ENCODE measurements around the gene JPH2. TPM values are rescaled to one million over a fixed set of nuclear protein-coding genes. Genes with fewer than 3 reads are reported as not detected.
A peak's percentile ranks its signal among the peaks of the same experiment; 100 is the strongest.
"Not testable (repeated sequence)": the region's sequence is repeated elsewhere in the genome, so short reads cannot be mapped to it uniquely, and the experiment has no call there.

The JPH2 gene
- total RNA-seq, 1 donor from 2014 or later = 181 TPM

DNA sequence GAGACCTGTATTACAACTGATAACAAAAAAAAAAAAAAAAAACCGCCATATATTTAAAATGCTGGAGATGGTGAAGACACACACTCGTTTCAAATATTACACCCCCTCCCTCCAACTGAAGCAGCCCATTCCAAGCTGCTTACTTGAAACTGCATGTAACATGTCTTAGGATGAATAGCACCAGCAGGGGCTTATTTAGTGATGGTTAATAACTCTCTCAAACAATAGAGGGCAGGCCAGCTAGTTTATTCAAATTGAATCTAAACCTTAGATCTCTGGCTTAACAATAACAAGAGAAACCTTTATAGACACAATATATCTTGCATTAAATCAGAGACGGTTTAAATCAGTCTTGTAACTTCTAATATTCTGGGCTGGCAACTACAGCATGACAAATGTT, 9.3 kb upstream of the JPH2 start:
- no peak for DNase-seq
- intact Hi-C loops (cut with DNase I) = no loop called here
- ATAC-seq (ENCODE audit: poor library complexity) = no peak

DNA sequence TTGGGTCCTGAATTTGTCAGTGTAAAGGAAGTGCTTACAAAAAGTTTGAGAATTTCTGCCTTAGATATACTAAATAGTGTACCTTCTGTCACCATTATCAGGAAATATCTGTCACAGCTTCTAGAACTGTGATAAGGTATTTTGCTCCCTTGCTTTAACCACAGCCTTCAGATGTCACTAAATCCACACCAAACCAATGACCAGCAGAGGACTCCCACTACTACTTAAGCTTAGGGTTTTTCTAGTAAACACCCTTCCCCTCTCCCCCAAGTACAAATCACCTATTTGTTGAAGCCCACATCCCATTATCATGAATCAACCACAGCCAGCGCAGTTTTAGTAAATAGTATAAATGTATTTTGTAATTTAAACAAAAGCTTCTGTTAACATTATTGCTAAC, 8.6 kb upstream of the JPH2 start:
- intact Hi-C loops (cut with DNase I) = no loop called here
- DNase-seq (no peak), ATAC-seq (ENCODE audit: poor library complexity) (no peak)

DNA sequence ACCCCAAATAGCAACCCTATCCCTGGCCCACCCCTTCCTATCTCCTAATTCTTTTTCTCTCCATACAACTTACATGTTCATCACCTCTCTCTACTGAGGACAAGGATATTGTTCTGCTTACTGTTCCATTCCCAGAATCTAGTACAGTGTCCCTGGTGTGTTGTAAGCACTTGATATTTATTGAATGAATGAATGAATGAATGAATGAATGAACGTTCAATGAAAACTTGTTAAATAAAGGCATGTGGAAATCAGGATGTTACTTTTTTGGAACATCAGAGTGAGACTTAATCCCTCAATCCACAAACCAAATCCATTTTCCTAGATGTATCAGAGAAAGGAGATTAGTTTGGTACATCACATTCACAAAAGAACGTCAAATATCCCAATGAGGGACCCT, 6.8 kb upstream of the JPH2 start:
- intact Hi-C loops (cut with DNase I) = no loop called here
- no peak for DNase-seq
- no peak for ATAC-seq (ENCODE audit: poor library complexity)

DNA sequence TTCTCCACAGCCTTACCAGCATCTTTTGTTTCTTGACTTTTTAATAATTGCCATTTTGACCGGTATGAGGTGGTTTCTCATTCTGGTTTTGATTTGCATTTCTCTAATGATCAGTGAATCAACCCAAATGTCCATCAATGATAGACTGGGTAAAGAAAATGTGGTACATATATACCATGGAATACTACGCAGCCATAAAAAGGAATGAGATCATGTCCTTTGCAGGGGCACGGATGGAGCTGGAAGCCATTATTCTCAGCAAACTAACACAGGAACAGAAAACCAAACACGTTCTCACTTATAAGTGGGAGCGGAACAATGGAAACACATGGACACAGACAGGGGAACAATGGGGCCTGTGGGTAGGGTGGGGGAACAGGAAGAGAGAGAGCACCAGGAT, 4.7 kb upstream of the JPH2 start:
- not testable (repeated sequence) for ATAC-seq (ENCODE audit: poor library complexity); DNase-seq
- intact Hi-C loops (cut with DNase I) = loop anchor here (2.0 kb wide), 1 partner anchor 75 kb away; no protein-coding TSS in a partner anchor

DNA sequence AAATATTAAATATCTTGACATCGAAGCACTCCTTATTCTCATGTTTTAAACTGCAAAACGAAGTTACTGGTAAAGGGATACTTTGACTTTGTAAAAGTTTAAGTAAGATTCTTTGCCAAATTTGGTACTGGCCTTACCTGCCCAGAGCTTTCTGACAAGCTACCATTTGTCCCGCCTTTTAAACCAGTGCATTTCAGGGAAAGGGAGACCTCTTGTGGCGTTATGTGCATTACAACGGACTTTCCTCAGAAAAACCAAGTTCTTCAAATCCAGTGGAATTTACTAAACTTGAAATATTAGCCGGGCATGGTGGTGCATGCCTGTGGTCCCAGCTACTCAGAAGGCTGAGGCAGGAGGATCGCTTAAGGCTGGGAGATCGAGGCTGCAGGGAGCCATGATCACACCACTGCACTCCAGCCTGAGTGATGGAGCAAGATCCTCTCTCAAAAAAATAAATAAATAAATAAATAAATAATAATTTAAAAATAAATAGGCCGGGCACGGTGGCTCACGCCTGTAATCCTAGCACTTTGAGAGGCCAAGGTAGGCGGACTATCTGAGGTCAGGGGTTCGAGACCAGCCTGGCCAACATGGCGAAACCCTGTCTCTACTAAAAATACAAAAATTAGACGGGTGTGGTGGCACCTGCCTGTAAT, 3.3 kb upstream of the JPH2 start:
- ATAC-seq (ENCODE audit: poor library complexity); DNase-seq: not testable (repeated sequence)
- intact Hi-C loops (cut with DNase I) = loop anchor here (2.0 kb wide), 1 partner anchor 74 kb away; no protein-coding TSS in a partner anchor

DNA sequence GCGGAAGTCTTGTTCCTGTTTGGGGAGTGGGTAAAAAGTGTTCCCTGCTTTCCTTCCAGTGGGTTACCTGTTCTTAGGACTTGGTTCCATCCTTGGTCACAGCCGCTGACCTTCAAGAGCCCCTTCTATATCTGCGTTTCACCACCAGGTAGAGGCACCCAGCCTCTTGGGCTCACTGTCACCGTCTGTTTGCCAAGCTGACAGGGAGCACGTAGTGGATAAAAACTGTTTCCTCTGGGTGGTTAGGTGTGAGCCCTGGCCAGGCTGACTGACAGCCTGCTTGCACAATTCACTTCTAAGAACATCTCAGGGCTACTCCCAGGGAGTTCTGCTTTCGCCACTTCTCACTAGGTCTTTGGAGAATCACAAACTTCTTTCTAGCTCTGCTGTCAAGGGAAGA, 1.8 kb upstream of the JPH2 start:
- intact Hi-C loops (cut with DNase I) = no loop called here
- ATAC-seq (ENCODE audit: poor library complexity) (peak; percentile 32), DNase-seq (no peak)

DNA sequence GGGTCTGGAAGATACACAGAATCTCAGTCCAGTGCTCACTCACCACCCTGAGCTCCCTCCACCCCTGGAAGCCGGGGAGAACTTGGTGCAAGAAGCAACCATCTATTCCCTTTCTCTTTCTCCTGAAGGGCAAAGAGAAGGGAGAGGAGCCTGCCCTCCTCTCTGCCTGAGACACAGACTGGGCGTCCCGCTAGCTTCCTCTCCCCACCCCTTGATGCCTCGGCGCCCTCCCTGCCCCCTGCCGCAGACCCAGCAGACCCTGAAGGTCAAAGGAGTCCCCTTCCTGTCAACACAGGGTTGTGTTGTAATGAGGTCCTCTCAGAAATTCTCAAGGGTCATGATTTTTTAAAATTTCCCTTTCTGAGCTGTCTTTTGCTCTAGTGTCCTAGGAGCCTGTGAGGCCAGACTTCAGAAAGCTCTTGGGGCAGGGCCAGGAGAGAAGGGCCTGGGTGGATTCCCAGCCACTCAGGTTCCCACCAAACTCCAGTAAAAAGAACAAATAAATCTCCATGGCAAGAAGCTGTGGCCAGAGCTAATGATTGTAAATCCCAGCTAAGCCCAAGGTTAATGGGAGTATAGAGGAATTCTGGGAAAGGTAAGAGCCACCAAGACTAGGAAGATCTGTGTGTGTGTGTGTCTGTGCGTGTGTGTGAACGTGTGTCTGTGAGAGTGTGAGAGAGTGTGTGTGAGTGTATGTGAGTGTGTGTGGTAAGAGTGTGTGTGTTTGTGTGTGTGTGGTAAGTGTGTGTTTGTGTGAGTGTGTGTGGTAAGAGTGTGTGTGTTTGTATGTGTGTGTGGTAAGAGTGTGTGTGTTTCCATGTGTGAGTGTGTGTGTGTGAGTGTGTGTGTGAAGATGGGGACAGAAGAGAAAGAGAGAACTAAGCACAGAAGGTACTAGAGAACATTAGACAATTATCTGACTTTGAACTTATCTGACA, 1.1 kb upstream of the JPH2 start:
- DNase-seq (no peak), ATAC-seq (ENCODE audit: poor library complexity) (peak; percentile 28)
- intact Hi-C loops (cut with DNase I) = no loop called here

DNA sequence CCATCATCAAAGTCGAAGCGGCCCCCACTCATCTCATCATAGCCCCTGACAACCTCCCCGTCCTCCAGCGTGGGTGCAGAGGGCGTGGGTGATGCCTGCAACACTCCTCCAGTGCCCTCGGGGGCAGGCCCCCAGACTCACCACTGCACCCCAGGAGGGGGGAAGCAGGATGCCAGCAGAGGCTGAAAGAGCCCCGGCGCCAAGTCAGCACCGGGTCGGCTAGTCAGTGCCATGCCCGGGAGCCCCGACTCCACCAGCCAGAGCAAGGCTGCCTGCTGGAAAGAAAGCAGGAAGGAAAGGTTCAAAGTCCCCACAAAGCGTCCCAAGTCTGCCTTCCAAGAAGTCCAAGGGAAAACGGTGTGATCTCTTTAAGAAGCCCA, 324 bp downstream of the JPH2 start:
- DNase-seq (no peak), ATAC-seq (ENCODE audit: poor library complexity) (no peak)
- intact Hi-C loops (cut with DNase I) = no loop called here

DNA sequence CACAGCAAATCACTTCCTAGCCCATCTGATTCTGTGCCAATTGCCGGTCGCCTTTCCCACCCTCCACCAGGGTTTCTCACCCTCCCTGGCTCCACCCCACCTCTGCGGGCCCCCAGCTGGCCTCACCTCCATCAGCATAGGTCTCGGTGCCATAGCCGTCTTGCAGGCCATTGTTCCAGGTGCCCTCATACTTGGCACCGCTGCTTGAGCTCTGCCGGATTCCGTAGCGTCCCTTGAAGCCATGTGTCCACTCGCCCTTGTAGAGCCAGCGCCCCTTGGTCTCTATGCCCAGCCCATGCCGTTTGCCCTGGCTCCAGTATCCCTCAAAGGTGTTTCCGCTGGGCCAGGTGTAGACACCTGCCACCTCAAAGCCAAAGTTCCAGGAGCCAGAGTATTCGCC, 787 bp downstream of the JPH2 start:
- DNase-seq (no peak), ATAC-seq (ENCODE audit: poor library complexity) (peak; percentile 2)
- intact Hi-C loops (cut with DNase I) = no loop called here

DNA sequence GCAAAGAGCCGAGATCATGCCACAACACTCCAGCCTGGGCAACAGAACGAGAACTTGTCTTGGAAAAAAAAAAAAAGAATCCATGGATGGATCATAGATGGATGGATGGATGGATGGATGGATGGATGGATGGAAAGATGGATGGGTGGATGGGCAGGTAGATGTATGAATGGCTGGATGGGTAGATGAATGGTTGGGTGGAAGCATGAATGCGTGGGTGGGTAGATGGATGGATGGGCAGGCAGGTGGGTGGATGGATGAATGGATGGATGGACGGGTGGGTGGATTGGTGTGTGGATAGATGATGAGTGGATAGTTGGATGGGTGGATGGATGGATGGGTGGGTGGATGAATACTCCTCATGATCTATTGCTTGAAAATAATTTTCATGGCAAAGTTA, 1.4 kb downstream of the JPH2 start:
- no peak for DNase-seq
- no peak for ATAC-seq (ENCODE audit: poor library complexity)
- intact Hi-C loops (cut with DNase I) = no loop called here

DNA sequence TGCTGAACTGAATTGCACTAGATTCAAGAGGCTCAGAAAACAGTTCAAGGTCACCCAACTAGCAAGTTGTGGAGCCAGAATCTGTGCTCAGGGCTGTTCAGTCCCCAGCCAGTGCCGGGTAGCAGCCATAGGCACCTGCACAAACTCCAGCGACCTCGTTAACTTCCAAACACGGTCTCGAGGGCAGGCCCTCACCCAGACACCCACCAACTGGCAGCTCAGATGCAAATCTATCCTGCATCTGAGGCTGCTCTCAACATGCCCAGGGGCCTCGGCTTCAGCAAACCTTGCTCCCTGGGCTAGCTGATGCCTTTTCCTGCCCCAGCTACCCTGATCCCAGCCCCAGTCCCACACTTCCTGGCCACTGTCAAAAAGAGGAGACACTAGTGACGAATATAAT, 3.7 kb downstream of the JPH2 start:
- no peak for DNase-seq
- ATAC-seq (ENCODE audit: poor library complexity) = no peak
- intact Hi-C loops (cut with DNase I) = no loop called here

DNA sequence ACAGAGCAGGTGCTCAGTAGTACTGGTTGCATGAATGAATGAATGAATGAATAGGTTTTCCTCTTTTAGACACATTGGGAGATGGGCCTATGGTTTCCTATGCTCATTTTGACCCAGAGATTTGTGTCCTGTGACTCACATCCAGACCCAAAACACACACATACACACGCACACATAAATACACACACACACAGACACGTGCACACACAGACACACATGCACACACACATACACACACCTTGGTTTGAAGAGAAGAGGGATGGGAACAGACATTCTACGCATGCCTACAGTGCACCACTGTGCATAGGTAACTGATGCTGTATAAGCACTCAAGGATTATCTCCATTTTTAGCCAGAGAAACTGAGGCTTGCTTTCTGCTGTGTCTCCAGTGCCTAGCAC, 4.1 kb downstream of the JPH2 start:
- DNase-seq = no peak
- intact Hi-C loops (cut with DNase I) = no loop called here
- ATAC-seq (ENCODE audit: poor library complexity) = no peak

DNA sequence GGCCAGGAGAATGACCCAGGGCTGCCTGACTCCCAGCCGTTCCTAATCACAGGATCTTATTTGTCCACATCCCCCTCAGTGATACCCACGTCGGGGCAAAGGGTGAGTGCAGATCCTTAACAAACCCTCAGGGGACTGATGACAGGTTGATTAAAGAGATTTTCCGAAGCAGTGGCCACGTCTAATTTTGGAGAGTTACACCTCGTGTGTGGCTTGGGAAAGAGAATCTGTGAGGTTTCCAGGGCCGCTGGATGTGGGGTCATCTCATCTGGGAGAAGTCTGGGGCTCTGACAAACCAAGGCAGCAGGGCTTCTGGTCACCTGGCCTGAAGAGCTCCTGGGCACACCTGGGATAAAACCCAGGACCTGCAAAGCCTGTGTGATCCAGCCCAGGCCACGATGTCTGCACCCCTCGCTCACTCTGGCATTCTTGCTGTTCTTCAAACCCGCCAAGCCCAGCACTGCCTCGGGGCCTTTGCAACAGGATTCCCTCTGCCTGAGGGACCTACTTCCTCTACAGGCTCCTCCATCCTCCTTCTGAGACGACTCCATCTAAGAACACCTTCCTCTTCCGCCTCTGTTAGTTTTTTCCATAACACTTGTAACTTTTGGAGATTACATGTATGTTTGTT, 4.7 kb downstream of the JPH2 start:
- DNase-seq (no peak), ATAC-seq (ENCODE audit: poor library complexity) (no peak)
- intact Hi-C loops (cut with DNase I) = no loop called here

DNA sequence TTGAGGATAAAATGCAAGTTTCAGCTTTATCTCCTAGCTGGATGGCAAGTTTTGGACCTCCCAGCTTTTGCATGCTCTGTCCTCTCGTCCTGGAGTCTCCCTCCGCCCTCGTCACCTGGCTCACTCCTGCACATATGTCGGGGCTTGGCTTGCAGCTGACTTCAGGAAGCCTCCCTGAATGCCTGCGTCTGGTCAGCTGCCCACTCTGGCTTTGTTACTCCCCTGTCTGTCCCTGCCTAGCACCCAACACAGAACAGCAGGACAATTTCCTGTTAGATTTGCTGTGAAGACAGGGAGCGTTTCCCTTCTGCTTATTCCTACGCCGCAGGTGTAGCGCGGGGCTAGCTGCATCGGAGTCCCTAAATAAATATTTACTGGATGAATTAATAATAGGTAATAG, 5.4 kb downstream of the JPH2 start:
- intact Hi-C loops (cut with DNase I) = no loop called here
- ATAC-seq (ENCODE audit: poor library complexity) (peak; percentile 58), DNase-seq (no peak)

DNA sequence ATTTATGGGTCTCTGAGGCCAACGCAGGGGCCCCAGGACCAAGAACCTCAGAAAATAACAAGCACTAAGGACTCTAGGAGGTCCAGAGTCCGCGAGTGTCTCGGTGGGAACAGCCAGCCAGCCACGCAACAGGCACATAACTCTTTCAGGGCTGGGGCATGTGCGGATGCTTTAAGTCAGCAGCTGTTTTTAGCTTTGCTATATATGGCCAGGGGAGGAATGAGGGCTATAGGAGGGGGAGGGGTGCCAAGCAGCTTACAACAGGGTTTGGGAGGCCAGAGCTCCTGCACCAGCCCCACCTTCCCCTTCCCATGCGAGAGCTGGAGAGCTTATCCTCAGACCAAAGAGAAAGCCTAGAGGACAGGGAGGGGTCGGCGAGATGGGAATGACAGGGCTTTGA, 6.2 kb downstream of the JPH2 start:
- ATAC-seq (ENCODE audit: poor library complexity) = peak; percentile 84
- peak; percentile 70 for DNase-seq
- intact Hi-C loops (cut with DNase I) = no loop called here

DNA sequence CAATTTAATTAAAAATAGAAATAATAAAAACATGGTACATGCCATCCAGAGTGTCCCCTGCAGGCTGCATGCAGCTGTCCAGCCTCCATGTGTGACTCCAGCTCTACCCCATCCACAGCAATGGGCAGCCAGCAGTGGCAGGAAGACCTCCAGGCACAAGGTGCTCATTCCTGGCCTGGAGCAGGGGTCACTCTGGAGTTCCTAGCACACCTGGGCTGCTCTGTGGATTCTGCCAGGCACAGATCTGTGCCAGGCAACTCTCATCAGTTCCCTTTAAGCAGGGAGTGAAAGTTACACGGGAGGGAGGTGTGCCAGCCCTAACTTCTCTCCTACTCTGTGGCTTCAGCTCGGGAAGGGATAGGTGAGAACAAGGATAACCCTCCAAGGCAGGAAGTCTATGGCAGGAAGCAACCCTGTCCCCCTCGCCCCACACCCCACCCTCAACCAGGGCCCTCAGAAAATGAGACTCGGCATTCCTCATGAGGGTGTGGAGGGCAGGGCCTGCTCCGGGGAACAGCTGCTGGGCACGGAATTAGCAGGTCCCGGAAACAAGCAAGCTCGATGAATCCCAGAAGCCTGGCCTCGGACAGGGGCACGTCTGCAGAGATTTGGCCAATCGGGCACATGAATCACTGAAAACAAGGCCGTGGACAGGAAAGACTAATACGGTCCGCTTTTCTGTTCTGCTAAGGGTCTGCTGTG, 10.0 kb downstream of the JPH2 start:
- no peak for DNase-seq
- intact Hi-C loops (cut with DNase I) = no loop called here
- no peak for ATAC-seq (ENCODE audit: poor library complexity)

DNA sequence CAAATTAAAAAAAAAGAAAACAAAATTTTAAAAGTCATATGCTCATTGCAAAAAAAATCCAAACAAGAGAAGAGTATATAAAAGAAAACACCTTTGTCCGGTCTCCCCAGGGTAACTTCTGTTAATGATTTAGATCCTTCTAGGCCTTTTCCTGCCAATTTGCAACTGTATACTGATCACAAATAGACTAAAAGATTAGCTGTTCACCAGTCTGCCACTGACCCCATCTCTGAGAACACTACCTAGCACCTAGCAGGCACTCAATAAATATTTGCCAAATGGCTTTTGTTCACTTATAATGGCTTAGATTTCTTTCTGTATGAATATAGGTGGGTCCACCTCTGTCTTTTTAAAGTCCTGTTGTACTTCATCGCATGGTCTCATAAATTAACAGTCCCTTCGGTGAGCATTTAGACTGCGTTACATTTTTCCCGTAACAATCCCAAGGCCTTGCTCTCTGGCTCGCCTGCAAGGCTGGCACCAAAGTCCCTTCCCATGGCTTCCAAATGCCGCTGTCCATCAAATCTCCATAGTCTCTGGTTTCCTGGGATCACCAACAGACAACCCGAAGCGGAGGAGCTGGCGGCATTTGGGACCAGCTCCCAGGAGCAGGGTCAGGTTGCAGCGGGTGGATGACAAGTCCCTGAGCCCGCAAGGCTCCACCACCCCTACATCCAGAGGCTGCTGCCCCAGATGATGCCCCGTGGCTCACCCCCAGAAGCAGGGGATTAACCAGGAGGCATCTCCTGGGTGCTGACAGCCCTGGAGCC, 11.8 kb downstream of the JPH2 start:
- DNase-seq = no peak
- peak; percentile 44 for ATAC-seq (ENCODE audit: poor library complexity)
- intact Hi-C loops (cut with DNase I) = no loop called here

DNA sequence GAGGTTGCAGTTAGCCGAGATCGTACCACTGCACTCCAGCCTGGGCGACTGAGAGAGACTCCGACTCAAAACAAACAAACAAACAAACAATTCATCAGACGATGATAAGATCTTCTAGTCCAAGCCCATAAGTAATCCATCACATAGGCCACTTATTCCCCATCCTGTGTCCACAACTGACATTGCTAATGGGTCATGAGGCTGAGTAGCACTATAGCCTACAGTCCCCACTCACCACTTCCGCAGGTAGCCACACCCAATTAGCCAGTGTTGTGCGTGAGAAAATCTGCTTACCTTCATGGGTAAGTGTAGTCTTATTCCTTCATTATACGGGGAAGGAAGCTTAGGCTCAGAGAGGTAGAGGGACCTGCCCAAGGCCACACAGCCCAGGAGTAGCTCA, 13.1 kb downstream of the JPH2 start:
- DNase-seq = no peak
- ATAC-seq (ENCODE audit: poor library complexity) = no peak
- intact Hi-C loops (cut with DNase I) = no loop called here
